ENCODE results near the gene SRSF10. TPM values are rescaled to one million over a fixed set of nuclear protein-coding genes. Genes with fewer than 3 reads are reported as not detected.

Gene SRSF10
- total and polyA plus RNA-seq, 9 of the 15 experiments (the other 6 are each of a cell fraction or from before 2014, with no cell fraction given) = 154 to 264 (median 205) TPM

- TF ChIP-seq, protein P1, sequence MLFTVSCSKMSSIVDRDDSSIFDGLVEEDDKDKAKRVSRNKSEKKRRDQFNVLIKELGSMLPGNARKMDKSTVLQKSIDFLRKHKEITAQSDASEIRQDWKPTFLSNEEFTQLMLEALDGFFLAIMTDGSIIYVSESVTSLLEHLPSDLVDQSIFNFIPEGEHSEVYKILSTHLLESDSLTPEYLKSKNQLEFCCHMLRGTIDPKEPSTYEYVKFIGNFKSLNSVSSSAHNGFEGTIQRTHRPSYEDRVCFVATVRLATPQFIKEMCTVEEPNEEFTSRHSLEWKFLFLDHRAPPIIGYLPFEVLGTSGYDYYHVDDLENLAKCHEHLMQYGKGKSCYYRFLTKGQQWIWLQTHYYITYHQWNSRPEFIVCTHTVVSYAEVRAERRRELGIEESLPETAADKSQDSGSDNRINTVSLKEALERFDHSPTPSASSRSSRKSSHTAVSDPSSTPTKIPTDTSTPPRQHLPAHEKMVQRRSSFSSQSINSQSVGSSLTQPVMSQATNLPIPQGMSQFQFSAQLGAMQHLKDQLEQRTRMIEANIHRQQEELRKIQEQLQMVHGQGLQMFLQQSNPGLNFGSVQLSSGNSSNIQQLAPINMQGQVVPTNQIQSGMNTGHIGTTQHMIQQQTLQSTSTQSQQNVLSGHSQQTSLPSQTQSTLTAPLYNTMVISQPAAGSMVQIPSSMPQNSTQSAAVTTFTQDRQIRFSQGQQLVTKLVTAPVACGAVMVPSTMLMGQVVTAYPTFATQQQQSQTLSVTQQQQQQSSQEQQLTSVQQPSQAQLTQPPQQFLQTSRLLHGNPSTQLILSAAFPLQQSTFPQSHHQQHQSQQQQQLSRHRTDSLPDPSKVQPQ (CRISPR knock-in tag; IDR thresholded peaks at IDR 0.05; ENCODE audit: borderline replicate concordance) = no peak
- 0 out of 4 replicates have a peak, but pooled peaks of 1 of the 2 experiments have one; percentile 10 for TF ChIP-seq RAD21 (CRISPR knock-in tag; conservative IDR thresholded peaks at IDR 0.05 in 1 of 2, IDR thresholded peaks at IDR 0.05 in 1 of 2)
- no peak for TF ChIP-seq ZNF165 (CRISPR knock-in tag; IDR thresholded peaks at IDR 0.05; ENCODE audit: borderline replicate concordance)
- TF ChIP-seq TBL1XR1 (IDR thresholded peaks at IDR 0.05; ENCODE audit: low read length in 2 of 2) = peak in 1 of 2 experiments; percentile 31; a peak in 1 of 4 replicates
- TF ChIP-seq TEAD1 (CRISPR knock-in tag; IDR thresholded peaks at IDR 0.05) = peak; percentile 39 to 68; a peak in 2 of 4 replicates
- TF ChIP-seq JUND (IDR thresholded peaks at IDR 0.05; ENCODE audit: borderline replicate concordance, low read depth, low read length) = 0 out of 2 replicates have a peak, but pooled peaks have one; percentile 3
- no peak; the same call in 2 of the 3 replicates for TF ChIP-seq JUND (tag; IDR thresholded peaks at IDR 0.05; ENCODE audit: borderline replicate concordance, low read depth, low read length)
- TF ChIP-seq EP300 (IDR thresholded peaks at IDR 0.05; ENCODE audit: low read length) = peak; percentile 8; the same call in 1 of the 2 replicates
- no peak for TF ChIP-seq NR2C2 (CRISPR knock-in tag; IDR thresholded peaks at IDR 0.05)
- peak; percentile 38; the same call in 1 of the 2 replicates for TF ChIP-seq NR2C2 (tag; IDR thresholded peaks at IDR 0.05)
- TF ChIP-seq, protein P2, sequence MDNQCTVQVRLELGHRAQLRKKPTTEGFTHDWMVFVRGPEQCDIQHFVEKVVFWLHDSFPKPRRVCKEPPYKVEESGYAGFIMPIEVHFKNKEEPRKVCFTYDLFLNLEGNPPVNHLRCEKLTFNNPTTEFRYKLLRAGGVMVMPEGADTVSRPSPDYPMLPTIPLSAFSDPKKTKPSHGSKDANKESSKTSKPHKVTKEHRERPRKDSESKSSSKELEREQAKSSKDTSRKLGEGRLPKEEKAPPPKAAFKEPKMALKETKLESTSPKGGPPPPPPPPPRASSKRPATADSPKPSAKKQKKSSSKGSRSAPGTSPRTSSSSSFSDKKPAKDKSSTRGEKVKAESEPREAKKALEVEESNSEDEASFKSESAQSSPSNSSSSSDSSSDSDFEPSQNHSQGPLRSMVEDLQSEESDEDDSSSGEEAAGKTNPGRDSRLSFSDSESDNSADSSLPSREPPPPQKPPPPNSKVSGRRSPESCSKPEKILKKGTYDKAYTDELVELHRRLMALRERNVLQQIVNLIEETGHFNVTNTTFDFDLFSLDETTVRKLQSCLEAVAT (IDR thresholded peaks at IDR 0.05) = no peak
- peak; percentile 96 for TF ChIP-seq RFX1 (IDR thresholded peaks at IDR 0.05)
- TF ChIP-seq ATF7 (IDR thresholded peaks at IDR 0.05) = peak; percentile 42; the same call in 1 of the 2 replicates
- TF ChIP-seq L3MBTL2 (IDR thresholded peaks at IDR 0.05) = 0 out of 2 replicates have a peak, but pooled peaks have one; percentile 30
- TF ChIP-seq CTBP1 (IDR thresholded peaks at IDR 0.05; ENCODE audit: borderline replicate concordance) = peak; percentile 94
- peak; percentile 94 for TF ChIP-seq NFIC (IDR thresholded peaks at IDR 0.05)
- no peak for TF ChIP-seq SLC30A9 (CRISPR knock-in tag; IDR thresholded peaks at IDR 0.05)
Observed at GRCh38 chr1:24018611-24019580, 38.8 kb upstream of the SRSF10 start (continued).

Data from K562 (cell line).